ENCODE measurements around the gene CAP1.
"Not testable (repeated sequence)": the region's sequence is repeated elsewhere in the genome, so short reads cannot be mapped to it uniquely, and the experiment has no call there.

The CAP1 gene

GRCh38 chr1:40030528-40031135 lies 9.9 kb upstream of the CAP1 start:
- no peak for DNase-seq (ENCODE audit: low read depth)

GRCh38 chr1:40032240-40032891 lies 8.2 kb upstream of the CAP1 start:
- DNase-seq (ENCODE audit: low read depth) = peak; percentile 46

- no peak for DNase-seq (ENCODE audit: low read depth)
These were observed 5.7 kb upstream of the CAP1 start for GRCh38 chr1:40034869-40035268.

- no peak for DNase-seq (ENCODE audit: low read depth)
These were observed 4.0 kb upstream of the CAP1 start for GRCh38 chr1:40036574-40036973.

GRCh38 chr1:40037254-40037653 lies 3.3 kb upstream of the CAP1 start:
- DNase-seq (ENCODE audit: low read depth) = not testable (repeated sequence)

GRCh38 chr1:40038697-40039096 lies 1.8 kb upstream of the CAP1 start:
- no peak for DNase-seq (ENCODE audit: low read depth)

- peak; percentile 9 for DNase-seq (ENCODE audit: low read depth)
These were observed 1.2 kb upstream of the CAP1 start for GRCh38 chr1:40039245-40039756.

- DNase-seq (ENCODE audit: low read depth) = peak; percentile 40
These were observed 595 bp upstream of the CAP1 start for GRCh38 chr1:40039757-40040510.

- DNase-seq (ENCODE audit: low read depth) = no peak
These were observed 923 bp downstream of the CAP1 start for GRCh38 chr1:40041466-40041838.

- DNase-seq (ENCODE audit: low read depth) = no peak
These were observed 1.8 kb downstream of the CAP1 start for GRCh38 chr1:40042341-40042740.

GRCh38 chr1:40044110-40044509 lies 3.6 kb downstream of the CAP1 start:
- DNase-seq (ENCODE audit: low read depth) = no peak

GRCh38 chr1:40045182-40045581 lies 4.7 kb downstream of the CAP1 start:
- no peak for DNase-seq (ENCODE audit: low read depth)

GRCh38 chr1:40045766-40046165 lies 5.2 kb downstream of the CAP1 start:
- no peak for DNase-seq (ENCODE audit: low read depth)

- DNase-seq (ENCODE audit: low read depth) = no peak
These were observed 6.7 kb downstream of the CAP1 start for GRCh38 chr1:40047276-40047675.

- DNase-seq (ENCODE audit: low read depth) = no peak
These were observed 7.2 kb downstream of the CAP1 start for GRCh38 chr1:40047769-40048168.

GRCh38 chr1:40049725-40050124 lies 9.2 kb downstream of the CAP1 start:
- DNase-seq (ENCODE audit: low read depth) = peak; percentile 11

- DNase-seq (ENCODE audit: low read depth) = no peak
These were observed 10.3 kb downstream of the CAP1 start for GRCh38 chr1:40050863-40051262.

GRCh38 chr1:40053138-40053887 lies 12.8 kb downstream of the CAP1 start:
- no peak for DNase-seq (ENCODE audit: low read depth)

- no peak for DNase-seq (ENCODE audit: low read depth)
These were observed 16.2 kb downstream of the CAP1 start for GRCh38 chr1:40056519-40057309.

GRCh38 chr1:40057310-40058030 lies 16.9 kb downstream of the CAP1 start:
- DNase-seq (ENCODE audit: low read depth) = no peak

- DNase-seq (ENCODE audit: low read depth) = no peak
These were observed 17.5 kb downstream of the CAP1 start for GRCh38 chr1:40058097-40058452.
